Measurements from ENCODE around the gene NHSL2.

DNA sequence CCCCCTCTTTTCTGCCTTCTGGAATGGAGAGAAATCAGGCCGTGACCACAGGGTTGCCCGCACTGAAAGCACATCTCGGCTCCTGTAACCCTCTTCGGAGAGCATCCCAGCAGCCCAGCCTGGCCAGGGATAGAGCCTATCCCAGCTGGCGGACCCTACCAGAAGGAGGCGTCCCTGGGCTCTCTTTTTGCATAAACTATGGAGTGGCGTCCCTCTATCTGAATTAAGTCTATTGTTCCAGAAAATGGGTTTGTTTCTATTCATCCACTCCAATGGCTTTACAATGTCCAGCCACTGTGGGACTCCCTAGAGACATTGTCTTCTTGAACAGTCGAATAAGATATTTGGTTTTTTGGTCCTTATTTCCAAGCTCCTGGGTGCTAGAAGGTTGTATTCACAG, 689 bp upstream of the NHSL2 start:
- TF ChIP-seq, protein P1, sequence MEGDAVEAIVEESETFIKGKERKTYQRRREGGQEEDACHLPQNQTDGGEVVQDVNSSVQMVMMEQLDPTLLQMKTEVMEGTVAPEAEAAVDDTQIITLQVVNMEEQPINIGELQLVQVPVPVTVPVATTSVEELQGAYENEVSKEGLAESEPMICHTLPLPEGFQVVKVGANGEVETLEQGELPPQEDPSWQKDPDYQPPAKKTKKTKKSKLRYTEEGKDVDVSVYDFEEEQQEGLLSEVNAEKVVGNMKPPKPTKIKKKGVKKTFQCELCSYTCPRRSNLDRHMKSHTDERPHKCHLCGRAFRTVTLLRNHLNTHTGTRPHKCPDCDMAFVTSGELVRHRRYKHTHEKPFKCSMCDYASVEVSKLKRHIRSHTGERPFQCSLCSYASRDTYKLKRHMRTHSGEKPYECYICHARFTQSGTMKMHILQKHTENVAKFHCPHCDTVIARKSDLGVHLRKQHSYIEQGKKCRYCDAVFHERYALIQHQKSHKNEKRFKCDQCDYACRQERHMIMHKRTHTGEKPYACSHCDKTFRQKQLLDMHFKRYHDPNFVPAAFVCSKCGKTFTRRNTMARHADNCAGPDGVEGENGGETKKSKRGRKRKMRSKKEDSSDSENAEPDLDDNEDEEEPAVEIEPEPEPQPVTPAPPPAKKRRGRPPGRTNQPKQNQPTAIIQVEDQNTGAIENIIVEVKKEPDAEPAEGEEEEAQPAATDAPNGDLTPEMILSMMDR (IDR thresholded peaks at IDR 0.05 in 4 of 5, conservative IDR thresholded peaks at IDR 0.05 in 1 of 5), result no peak
- no peak for TF ChIP-seq POLR2A (IDR thresholded peaks at IDR 0.05)
